Caco-2 (cell line): ENCODE data around the gene UBE2L6. TPM values are rescaled to one million over a fixed set of nuclear protein-coding genes. Genes with fewer than 3 reads are reported as not detected.

Source experiments
- BruUV-seq: library from RNA; stranded (reverse); fragments of 400-500 nt; replicated peaks from 2 replicates; lab custom pipeline; 2021; lab: Mats Ljungman, UMichigan
- CTCF ChIA-PET: fragments of 300-600 bp; sonication (Branson Sonifier 250); formaldehyde crosslinking; loops from one replicate; lab custom pipeline; 2022; ENCODE audit warnings: antibody characterized with exemption; lab: Charles Lee
- POLR2A ChIA-PET: fragments of 300-600 bp; sonication (Branson Sonifier 250); formaldehyde crosslinking; loops from one replicate; lab custom pipeline; 2022; ENCODE audit warnings: antibody characterized with exemption; lab: Charles Lee
- DNase-seq, 2 experiments: peaks; one replicate each; pipeline versions ENCODE4 v3.0.0 to v3.0.0-alpha.2; 2020 to 2022
- H3K27me3 ChIP-seq: replicated peaks from 2 replicates; pipeline ENCODE4 v1.6.0; 2011; ENCODE audit warnings: low read length; ENCODE audit not compliant: control insufficient read depth, insufficient read depth
- H3K36me3 ChIP-seq: 2 replicates; pipeline ENCODE4 v1.5.1; 2011; ENCODE audit warnings: low read length; ENCODE audit not compliant: control insufficient read depth, insufficient read depth
- H3K4me1 ChIP-seq: fragments of 250-450 bp; sonication (Bioruptor Pico); 2 replicates; pipeline ENCODE4 v1.5.1; 2020; ENCODE audit warnings: mild to moderate bottlenecking
- H3K4me3 ChIP-seq: 2 replicates; pipeline ENCODE4 v1.5.1; 2011; ENCODE audit warnings: low read depth, mild to moderate bottlenecking, control low read depth, low read length
- H3K9me3 ChIP-seq: fragments of 250-450 bp; sonication (Bioruptor Pico); 2 replicates; pipeline ENCODE4 v1.5.1; 2020; ENCODE audit warnings: mild to moderate bottlenecking, moderate library complexity
- H3K27ac Mint-ChIP-seq: one replicate; pipeline ENCODE4 v1.8.0; 2022; ENCODE audit warnings: mixed read lengths; ENCODE audit not compliant: unreplicated experiment
- H3K27me3 Mint-ChIP-seq: one replicate; pipeline ENCODE4 v1.8.0; 2022; ENCODE audit warnings: mixed read lengths; ENCODE audit not compliant: insufficient read depth, unreplicated experiment
- H3K36me3 Mint-ChIP-seq: one replicate; pipeline ENCODE4 v1.8.0; 2022; ENCODE audit warnings: mild to moderate bottlenecking, mixed read lengths; ENCODE audit not compliant: insufficient read depth, unreplicated experiment
- H3K4me1 Mint-ChIP-seq: one replicate; pipeline ENCODE4 v1.8.0; 2022; ENCODE audit warnings: low read depth, mixed read lengths; ENCODE audit not compliant: unreplicated experiment
- H3K4me3 Mint-ChIP-seq: one replicate; pipeline ENCODE4 v1.8.0; 2022; ENCODE audit warnings: mild to moderate bottlenecking, moderate library complexity, mixed read lengths; ENCODE audit not compliant: unreplicated experiment
- H3K9me3 Mint-ChIP-seq: one replicate; pipeline ENCODE4 v1.8.0; 2022; ENCODE audit warnings: mixed read lengths; ENCODE audit not compliant: unreplicated experiment
- intact Hi-C: fragments of 100-400 bp; cut with micrococcal nuclease; formaldehyde crosslinking; loops from one replicate; pipeline ENCODE4 v1.10.0; 2022; ENCODE audit not compliant: unreplicated experiment
- total RNA-seq: library from RNA; stranded (reverse); gene quantifications from 2 replicates; pipeline ENCODE4 v1.2.3, GENCODE V29; 2022
- TF ChIP-seq, protein P1 (sequence below), 2 experiments: fragments of 200-600 bp in 1 of 2; IDR thresholded peaks; 1 replicate in 1 of 2; 2 replicates in 1 of 2; pipeline versions ENCODE4 v1.5.1 to v1.8.0; 2011 to 2022; ENCODE audit warnings: antibody characterized with exemption in 1 of 2, control low read depth in 1 of 2, inconsistent platforms in 1 of 2, low read depth in 1 of 2, low read length in 1 of 2, mild to moderate bottlenecking in 1 of 2, moderate library complexity in 1 of 2; ENCODE audit not compliant: insufficient read depth in 1 of 2, severe bottlenecking in 1 of 2, unreplicated experiment in 1 of 2

UBE2L6 gene
- total RNA-seq, 1 experiment from 2014 or later, result 20.2 TPM

DNA sequence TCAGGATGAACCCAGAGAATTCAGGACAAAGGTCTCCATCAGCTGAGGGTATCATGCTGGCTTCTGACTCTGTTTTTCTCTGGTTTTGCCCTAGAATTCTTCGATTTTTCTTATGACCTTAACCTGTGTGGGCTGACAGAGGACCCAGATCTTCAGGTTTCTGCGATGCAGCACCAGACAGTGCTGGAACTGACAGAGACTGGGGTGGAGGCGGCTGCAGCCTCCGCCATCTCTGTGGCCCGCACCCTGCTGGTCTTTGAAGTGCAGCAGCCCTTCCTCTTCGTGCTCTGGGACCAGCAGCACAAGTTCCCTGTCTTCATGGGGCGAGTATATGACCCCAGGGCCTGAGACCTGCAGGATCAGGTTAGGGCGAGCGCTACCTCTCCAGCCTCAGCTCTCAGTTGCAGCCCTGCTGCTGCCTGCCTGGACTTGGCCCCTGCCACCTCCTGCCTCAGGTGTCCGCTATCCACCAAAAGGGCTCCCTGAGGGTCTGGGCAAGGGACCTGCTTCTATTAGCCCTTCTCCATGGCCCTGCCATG, 46.8 kb upstream of the UBE2L6 start:
- DNase-seq, result no peak
- H3K4me3 Mint-ChIP-seq, result no peak overlapping the region
- no TSS peak for BruUV-seq
- Histone ChIP-seq H3K27me3 (no peaks in the 10 kb centered on the region), H3K4me1 (no peaks in the 10 kb centered on the region), H3K9me3 (peaks cover 4% of the 10 kb centered on the region; the same call in 1 of the 2 replicates), H3K36me3 (no peaks in the 10 kb centered on the region), H3K4me3 (no peak overlapping the region)
- no peak overlapping the region for H3K27ac Mint-ChIP-seq
- POLR2A ChIA-PET, result no interaction called here
- TF ChIP-seq, protein P1, sequence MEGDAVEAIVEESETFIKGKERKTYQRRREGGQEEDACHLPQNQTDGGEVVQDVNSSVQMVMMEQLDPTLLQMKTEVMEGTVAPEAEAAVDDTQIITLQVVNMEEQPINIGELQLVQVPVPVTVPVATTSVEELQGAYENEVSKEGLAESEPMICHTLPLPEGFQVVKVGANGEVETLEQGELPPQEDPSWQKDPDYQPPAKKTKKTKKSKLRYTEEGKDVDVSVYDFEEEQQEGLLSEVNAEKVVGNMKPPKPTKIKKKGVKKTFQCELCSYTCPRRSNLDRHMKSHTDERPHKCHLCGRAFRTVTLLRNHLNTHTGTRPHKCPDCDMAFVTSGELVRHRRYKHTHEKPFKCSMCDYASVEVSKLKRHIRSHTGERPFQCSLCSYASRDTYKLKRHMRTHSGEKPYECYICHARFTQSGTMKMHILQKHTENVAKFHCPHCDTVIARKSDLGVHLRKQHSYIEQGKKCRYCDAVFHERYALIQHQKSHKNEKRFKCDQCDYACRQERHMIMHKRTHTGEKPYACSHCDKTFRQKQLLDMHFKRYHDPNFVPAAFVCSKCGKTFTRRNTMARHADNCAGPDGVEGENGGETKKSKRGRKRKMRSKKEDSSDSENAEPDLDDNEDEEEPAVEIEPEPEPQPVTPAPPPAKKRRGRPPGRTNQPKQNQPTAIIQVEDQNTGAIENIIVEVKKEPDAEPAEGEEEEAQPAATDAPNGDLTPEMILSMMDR (IDR thresholded peaks at IDR 0.05; ENCODE audit: insufficient read depth in 1 of 2, low read depth in 1 of 2, low read length in 1 of 2, severe bottlenecking in 1 of 2, unreplicated experiment in 1 of 2), result no peak
- no peaks in the 10 kb centered on the region for H3K9me3 Mint-ChIP-seq
- H3K4me1 Mint-ChIP-seq, result no peaks in the 10 kb centered on the region
- intact Hi-C loops, result no loop called here
- H3K36me3 Mint-ChIP-seq, result no peaks in the 10 kb centered on the region
- CTCF ChIA-PET, result interaction anchor here (0.5 to 3.3 kb wide), 2 partner anchors 29 to 30 kb away, joined by 4 to 11 read pairs; no protein-coding TSS in a partner anchor
- H3K27me3 Mint-ChIP-seq, result no peaks in the 10 kb centered on the region

DNA sequence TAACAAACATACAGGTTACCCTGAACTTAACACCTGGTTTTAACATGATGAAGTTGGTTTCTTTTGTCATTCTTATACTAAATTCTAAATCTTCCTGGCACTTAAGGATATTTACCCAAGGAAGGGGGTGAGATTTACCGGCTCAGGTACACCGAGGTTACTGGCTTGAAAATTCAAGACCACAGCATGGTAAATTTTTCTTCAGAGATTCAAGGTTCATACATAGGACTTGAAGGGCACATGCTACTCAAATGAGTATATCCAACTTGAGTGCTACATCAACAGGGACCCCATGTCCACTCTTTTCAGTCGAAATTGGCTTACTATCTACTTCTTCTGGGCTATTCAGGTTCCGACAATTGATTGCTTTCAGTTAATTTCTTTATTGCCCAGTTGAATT, 42.7 kb upstream of the UBE2L6 start:
- intact Hi-C loops, result no loop called here

DNA sequence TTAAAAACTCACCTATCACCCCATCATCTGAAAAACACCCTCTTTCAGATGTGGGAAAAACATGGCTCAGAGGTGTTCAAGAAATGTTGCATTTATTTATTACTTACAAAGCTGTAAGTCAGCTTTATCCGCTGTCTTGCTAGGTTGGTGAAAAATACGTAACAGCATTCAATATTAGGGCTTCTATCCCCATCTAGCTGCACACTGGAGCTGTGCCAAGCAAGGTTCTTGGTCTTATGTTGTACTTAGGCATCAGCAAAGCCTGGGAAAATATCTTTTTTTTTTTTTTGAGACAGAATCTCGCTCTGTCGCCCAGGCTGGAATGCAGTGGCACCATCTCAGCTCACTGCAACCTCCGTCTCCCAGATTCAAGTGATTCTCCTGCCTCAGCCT, 37.6 kb upstream of the UBE2L6 start:
- no peaks in the 10 kb centered on the region; the same call in 1 of the 2 replicates for H3K27me3 ChIP-seq
- ChIA-PET POLR2A (no interaction called here), CTCF (interaction anchor here (0.6 to 1.5 kb wide), 2 partner anchors 36 to 37 kb away, joined by 3 to 9 read pairs; partner anchors contain the start of gene UBE2L6)
- TF ChIP-seq, protein P1 (IDR thresholded peaks at IDR 0.05; ENCODE audit: insufficient read depth in 1 of 2, low read depth in 1 of 2, low read length in 1 of 2, severe bottlenecking in 1 of 2, unreplicated experiment in 1 of 2), result no peak
- H3K9me3 Mint-ChIP-seq, result no peaks in the 10 kb centered on the region
- intact Hi-C loops, result loop anchor here (1.0 kb wide), 1 partner anchor 37 kb away; no protein-coding TSS in a partner anchor
- DNase-seq, result no peak
- H3K36me3 ChIP-seq, result no peaks in the 10 kb centered on the region
- H3K4me1 Mint-ChIP-seq, result no peaks in the 10 kb centered on the region
- H3K9me3 ChIP-seq, result no peaks in the 10 kb centered on the region
- BruUV-seq, result no TSS peak
- H3K4me1 ChIP-seq, result no peaks in the 10 kb centered on the region
- H3K4me3 Mint-ChIP-seq, result no peak overlapping the region
- H3K4me3 ChIP-seq, result no peak overlapping the region
- peaks cover 3% of the 10 kb centered on the region for H3K27me3 Mint-ChIP-seq
- no peaks in the 10 kb centered on the region for H3K36me3 Mint-ChIP-seq
- H3K27ac Mint-ChIP-seq, result no peak overlapping the region

More for the DNA sequence above, 42.7 kb upstream of the UBE2L6 start:
- Mint-ChIP-seq H3K9me3 (no peaks in the 10 kb centered on the region), H3K36me3 (no peaks in the 10 kb centered on the region), H3K4me1 (no peaks in the 10 kb centered on the region), H3K4me3 (no peak overlapping the region), H3K27ac (no peak overlapping the region), H3K27me3 (peaks cover 3% of the 10 kb centered on the region)
- H3K36me3 ChIP-seq, result no peaks in the 10 kb centered on the region
- no peaks in the 10 kb centered on the region for H3K9me3 ChIP-seq
- ChIA-PET POLR2A (no interaction called here), CTCF (no interaction called here)
- no peaks in the 10 kb centered on the region; the same call in 1 of the 2 replicates for H3K27me3 ChIP-seq
- DNase-seq, result no peak
- TF ChIP-seq, protein P1 (IDR thresholded peaks at IDR 0.05; ENCODE audit: insufficient read depth in 1 of 2, low read depth in 1 of 2, low read length in 1 of 2, severe bottlenecking in 1 of 2, unreplicated experiment in 1 of 2), result no peak
- no peaks in the 10 kb centered on the region for H3K4me1 ChIP-seq
- no peak overlapping the region for H3K4me3 ChIP-seq
- BruUV-seq, result no TSS peak
